Esophagus squamous epithelium (tissue), 5 donors: ENCODE measurements around the gene GABBR2. TPM values are rescaled to one million over a fixed set of nuclear protein-coding genes. Genes with fewer than 3 reads are reported as not detected.
"Not testable (repeated sequence)": the region's sequence is repeated elsewhere in the genome, so short reads cannot be mapped to it uniquely, and the experiment has no call there.

Experiments
- DNase-seq: peaks from one replicate; lab custom pipeline; 2025; lab: John Stamatoyannopoulos, UW
- H3K27ac ChIP-seq, 4 donors: fragments of 200-600 bp; sonication (generic); one replicate each; pipeline ENCODE4 v1.5.1; 2016 to 2019; ENCODE audit warnings: mild to moderate bottlenecking in 1 of 4
- H3K27me3 ChIP-seq, 4 donors: fragments of 200-600 bp; sonication (generic); 1 replicate in 3 of 4; 2 replicates in 1 of 4; pipeline versions ENCODE4 v1.5.1 to v1.6.0; 2017 to 2021; ENCODE audit warnings: antibody characterized with exemption in 1 of 4
- H3K36me3 ChIP-seq, 3 donors: fragments of 200-600 bp; sonication (generic); one replicate each; pipeline ENCODE4 v1.5.1; 2016 to 2019
- H3K4me1 ChIP-seq, 3 donors: fragments of 200-600 bp; sonication (generic); one replicate each; pipeline ENCODE4 v1.5.1; 2017 to 2019
- H3K4me3 ChIP-seq, 4 donors: fragments of 200-600 bp; sonication (generic); 1 replicate in 3 of 4; 2 replicates in 1 of 4; pipeline ENCODE4 v1.5.1; 2016 to 2019; ENCODE audit warnings: mild to moderate bottlenecking in 2 of 4, moderate library complexity in 1 of 4
- H3K9me3 ChIP-seq, 3 donors: fragments of 200-600 bp; sonication (generic); one replicate each; pipeline ENCODE4 v1.5.1; 2016 to 2019
- POLR2A ChIP-seq, 4 donors: fragments of 450-650 bp; IDR thresholded peaks; one replicate each; pipeline ENCODE4 v1.6.1; 2017; ENCODE audit warnings: antibody characterized with exemption in 4 of 4, mild to moderate bottlenecking in 4 of 4, moderate library complexity in 3 of 4
- WGBS, 2 donors: methylation state at CpG; one replicate each; pipeline ENCODE4 v1.1.5; 2018; 5-methylcytosine and 5-hydroxymethylcytosine counted together
- intact Hi-C: fragments of 100-400 bp; cut with DNase I; formaldehyde crosslinking; loops from one replicate; pipeline ENCODE4 v1.15.0; 2022
- total RNA-seq, 4 donors: library from RNA; depleted of rRNA; stranded (reverse); fragments of >200 nt; gene quantifications; one replicate each; pipeline ENCODE4 v1.1.0, GENCODE V29; 2016
- TF ChIP-seq, protein P1 (sequence below), 6 experiments: fragments of 450-650 bp in 4 of 6; fragments of 200-600 bp in 2 of 6; sonication (generic) in 2 of 6; IDR thresholded peaks; one replicate each; pipeline ENCODE4 v1.5.1; 2016 to 2019; ENCODE audit warnings: antibody characterized with exemption in 6 of 6, mild to moderate bottlenecking in 4 of 6, moderate library complexity in 4 of 6
- donor health status: DM: yes; HTN: yes; CAD: no.

GABBR2 gene
- total RNA-seq, 4 donors from 2014 or later = not detected

DNA sequence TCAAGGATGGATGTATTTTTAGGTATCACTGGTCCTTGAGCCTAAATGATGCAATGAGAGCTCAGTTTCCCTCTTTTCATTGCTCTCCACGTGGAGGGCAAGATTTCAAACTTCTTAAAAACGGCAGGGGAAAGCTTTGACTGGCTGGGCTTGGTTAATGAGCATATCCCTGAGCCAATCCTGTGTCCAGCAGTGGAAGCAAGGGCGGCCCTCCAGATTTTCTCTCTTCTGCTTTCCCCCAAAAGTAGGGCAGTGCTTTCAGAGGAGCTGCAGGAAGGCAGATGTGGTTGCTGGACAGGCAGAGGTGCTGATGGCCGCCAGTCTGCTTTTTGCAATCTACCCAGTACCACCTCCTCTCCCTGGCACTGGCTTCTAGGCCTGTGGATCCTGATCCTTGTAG, 423.3 kb downstream of the GABBR2 start:
- no peak for DNase-seq

DNA sequence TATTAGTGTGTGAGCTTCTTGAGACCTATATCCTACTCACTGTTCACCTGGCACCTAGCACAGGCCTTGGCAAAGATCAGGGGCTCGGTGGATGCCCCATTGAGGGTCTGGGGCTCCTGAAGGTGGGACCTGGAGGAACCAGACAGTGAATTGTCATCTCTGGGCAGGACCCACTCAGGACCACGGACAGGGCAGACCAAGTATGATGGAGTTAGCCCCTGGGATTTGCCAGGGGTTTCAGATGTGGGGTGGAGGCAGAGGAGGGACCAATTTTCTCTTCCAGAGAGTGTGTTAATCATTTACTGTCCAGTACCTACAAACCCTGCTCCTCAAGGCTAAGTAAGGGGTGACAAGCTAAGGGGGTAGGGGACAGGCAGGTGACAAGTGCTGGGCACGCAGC, 424.0 kb downstream of the GABBR2 start:
- TF ChIP-seq POLR2A (IDR thresholded peaks at IDR 0.05) = no peak
- TF ChIP-seq, protein P1, sequence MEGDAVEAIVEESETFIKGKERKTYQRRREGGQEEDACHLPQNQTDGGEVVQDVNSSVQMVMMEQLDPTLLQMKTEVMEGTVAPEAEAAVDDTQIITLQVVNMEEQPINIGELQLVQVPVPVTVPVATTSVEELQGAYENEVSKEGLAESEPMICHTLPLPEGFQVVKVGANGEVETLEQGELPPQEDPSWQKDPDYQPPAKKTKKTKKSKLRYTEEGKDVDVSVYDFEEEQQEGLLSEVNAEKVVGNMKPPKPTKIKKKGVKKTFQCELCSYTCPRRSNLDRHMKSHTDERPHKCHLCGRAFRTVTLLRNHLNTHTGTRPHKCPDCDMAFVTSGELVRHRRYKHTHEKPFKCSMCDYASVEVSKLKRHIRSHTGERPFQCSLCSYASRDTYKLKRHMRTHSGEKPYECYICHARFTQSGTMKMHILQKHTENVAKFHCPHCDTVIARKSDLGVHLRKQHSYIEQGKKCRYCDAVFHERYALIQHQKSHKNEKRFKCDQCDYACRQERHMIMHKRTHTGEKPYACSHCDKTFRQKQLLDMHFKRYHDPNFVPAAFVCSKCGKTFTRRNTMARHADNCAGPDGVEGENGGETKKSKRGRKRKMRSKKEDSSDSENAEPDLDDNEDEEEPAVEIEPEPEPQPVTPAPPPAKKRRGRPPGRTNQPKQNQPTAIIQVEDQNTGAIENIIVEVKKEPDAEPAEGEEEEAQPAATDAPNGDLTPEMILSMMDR (IDR thresholded peaks at IDR 0.05) = no peak
- Histone ChIP-seq H3K9me3 (no peaks in the 10 kb centered on the region), H3K27ac (no peak overlapping the region), H3K36me3 (no peaks in the 10 kb centered on the region), H3K27me3 (peaks cover 0 to 30% (median 0%) of the 10 kb centered on the region in 4 donors), H3K4me1 (no peaks in the 10 kb centered on the region), H3K4me3 (no peak overlapping the region)
- no peak for DNase-seq
- intact Hi-C loops = no loop called here
- 50 to 68% methylated on average over 1 to 3 of the region's 3 CpGs for WGBS, 2 donors

More for the DNA sequence above, 423.3 kb downstream of the GABBR2 start:
- Histone ChIP-seq H3K9me3 (no peaks in the 10 kb centered on the region), H3K36me3 (no peaks in the 10 kb centered on the region), H3K4me1 (no peaks in the 10 kb centered on the region), H3K27ac (no peak overlapping the region), H3K27me3 (peaks cover 0 to 23% (median 0%) of the 10 kb centered on the region in 4 donors), H3K4me3 (no peak overlapping the region)
- intact Hi-C loops = no loop called here
- WGBS, 2 donors = 66 to 71% methylated on average over 4 of the region's 4 CpGs
- TF ChIP-seq POLR2A (IDR thresholded peaks at IDR 0.05) = no peak
- TF ChIP-seq, protein P1 (IDR thresholded peaks at IDR 0.05) = no peak

DNA sequence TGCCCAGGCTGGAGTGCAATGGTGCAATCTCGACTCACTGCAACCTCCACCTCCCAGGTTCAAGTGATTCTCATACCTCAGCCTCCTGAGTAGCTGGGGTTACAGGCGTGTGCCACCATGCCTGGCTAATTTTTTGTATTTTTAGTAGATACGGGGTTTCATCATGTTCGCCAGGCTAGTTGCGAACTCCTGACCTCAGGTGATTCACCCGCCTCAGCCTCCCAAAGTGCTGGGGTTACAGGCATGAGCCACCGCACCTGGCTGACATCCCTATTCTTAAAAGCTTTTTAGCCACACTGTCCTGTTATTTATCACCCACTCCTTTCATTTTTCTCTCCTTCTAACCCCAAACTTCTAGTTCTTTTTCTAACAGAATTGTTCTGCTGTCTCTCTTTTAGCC, 425.6 kb downstream of the GABBR2 start:
- intact Hi-C loops, H3K27ac ChIP-seq: not testable (repeated sequence)
- 42 to 56% methylated on average over 7 of the region's 7 CpGs for WGBS, 2 donors

DNA sequence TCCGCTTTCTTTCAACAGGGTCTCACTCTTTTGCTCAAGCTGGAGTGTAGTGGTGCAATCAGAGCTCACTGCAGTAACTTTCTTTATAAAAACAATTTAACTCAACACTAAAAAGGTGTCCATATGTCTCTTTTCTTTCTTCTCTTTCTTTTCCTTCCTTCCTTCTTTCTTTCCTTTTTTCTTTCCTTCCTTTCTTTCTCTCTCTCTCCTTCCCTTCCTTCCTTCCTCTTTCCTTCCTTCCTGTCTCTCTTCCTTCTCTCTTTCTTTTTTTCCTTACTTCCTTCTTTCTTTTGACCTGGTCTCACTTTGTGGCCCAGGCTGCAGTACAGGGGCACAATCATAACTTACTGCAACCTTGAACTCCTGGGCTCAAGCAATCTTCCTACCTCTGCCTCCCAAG, 427.5 kb downstream of the GABBR2 start:
- Histone ChIP-seq H3K27me3 (peaks cover 0 to 58% (median 0%) of the 10 kb centered on the region in 4 donors), H3K4me3 (no peak overlapping the region), H3K4me1 (no peaks in the 10 kb centered on the region), H3K27ac (no peak overlapping the region), H3K9me3 (no peaks in the 10 kb centered on the region), H3K36me3 (no peaks in the 10 kb centered on the region)
- intact Hi-C loops = no loop called here
- 91 to 94% methylated on average over 1 of the region's 1 CpG for WGBS, 2 donors
- no peak for TF ChIP-seq POLR2A (IDR thresholded peaks at IDR 0.05)
- TF ChIP-seq, protein P1 (IDR thresholded peaks at IDR 0.05) = no peak
- DNase-seq = no peak

More for the DNA sequence above, 425.6 kb downstream of the GABBR2 start:
- H3K9me3 ChIP-seq, DNase-seq, H3K4me3 ChIP-seq, H3K4me1 ChIP-seq, H3K36me3 ChIP-seq: not testable (repeated sequence)
- H3K27me3 ChIP-seq = peaks cover 0 to 46% (median 0%) of the 10 kb centered on the region in 4 donors

DNA sequence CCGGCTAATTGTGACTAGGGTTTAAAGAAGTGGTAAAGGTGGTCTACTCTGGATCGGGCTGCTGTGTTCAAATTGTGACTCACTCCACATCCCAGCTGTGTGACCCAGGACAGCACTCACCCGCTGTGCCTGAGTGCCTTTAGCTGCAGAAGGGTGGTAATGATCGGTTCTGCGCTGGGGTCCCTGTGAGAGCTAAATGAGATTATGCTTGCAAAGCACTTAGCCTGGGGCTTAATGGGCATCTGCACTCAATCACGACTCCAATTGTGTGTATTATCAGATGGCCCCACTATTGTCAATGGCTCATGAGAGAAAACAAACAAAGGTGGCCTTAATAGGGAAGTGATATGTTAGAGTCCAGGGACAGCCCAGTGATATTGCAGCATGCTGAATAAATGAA, 428.2 kb downstream of the GABBR2 start:
- no peak for DNase-seq
- H3K36me3 ChIP-seq = no peaks in the 10 kb centered on the region
- WGBS, 2 donors = 67 to 71% methylated on average over 4 to 6 of the region's 6 CpGs
- no peaks in the 10 kb centered on the region for H3K4me1 ChIP-seq
- H3K9me3 ChIP-seq = no peaks in the 10 kb centered on the region
- H3K27me3 ChIP-seq = peaks cover 0 to 60% (median 0%) of the 10 kb centered on the region in 4 donors
- H3K27ac ChIP-seq = no peak overlapping the region
- intact Hi-C loops = no loop called here
- no peak for TF ChIP-seq POLR2A (IDR thresholded peaks at IDR 0.05)
- TF ChIP-seq, protein P1 (IDR thresholded peaks at IDR 0.05) = no peak
- H3K4me3 ChIP-seq = no peak overlapping the region

DNA sequence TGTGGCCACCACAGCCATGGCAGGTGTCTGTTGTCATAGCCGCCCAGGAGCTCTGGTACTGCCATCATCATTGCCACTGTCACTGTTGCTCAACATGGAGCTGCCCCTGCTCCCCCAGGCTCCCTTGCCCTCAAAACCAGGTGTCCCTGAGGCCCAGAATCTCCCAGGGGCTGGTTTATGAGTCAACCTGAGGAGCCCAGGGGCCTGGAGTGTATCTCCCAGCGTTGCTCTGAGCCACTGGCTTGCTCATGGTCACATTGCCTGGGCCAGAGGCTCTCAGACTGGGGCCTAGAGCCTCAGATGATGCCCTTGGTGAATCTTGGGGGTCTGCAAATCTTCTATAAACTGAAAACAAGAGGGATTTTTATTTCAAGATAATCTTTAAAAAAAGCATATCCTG, 428.6 kb downstream of the GABBR2 start:
- Histone ChIP-seq H3K4me3 (no peak overlapping the region), H3K36me3 (no peaks in the 10 kb centered on the region), H3K4me1 (no peaks in the 10 kb centered on the region), H3K9me3 (no peaks in the 10 kb centered on the region), H3K27me3 (peaks cover 0 to 56% (median 0%) of the 10 kb centered on the region in 4 donors), H3K27ac (no peak overlapping the region)
- WGBS, 2 donors = 20 to 67% methylated on average over 1 to 2 of the region's 2 CpGs
- intact Hi-C loops = no loop called here
- DNase-seq = no peak
- TF ChIP-seq, protein P1 (IDR thresholded peaks at IDR 0.05) = no peak
